Neural crest cell (in vitro differentiated cells): Measurements from ENCODE around the gene C13orf46. TPM values are rescaled to one million over a fixed set of nuclear protein-coding genes. Genes with fewer than 3 reads are reported as not detected.

ENCODE experiments used
- DNase-seq: peaks from one replicate; pipeline ENCODE4 v3.0.0; 2021; ENCODE audit warnings: low read depth, mixed read lengths, low spot score
- H3K27ac Mint-ChIP-seq: one replicate; pipeline ENCODE4 v1.8.0; 2021; ENCODE audit warnings: mild to moderate bottlenecking, mixed read lengths; ENCODE audit not compliant: unreplicated experiment
- H3K27me3 Mint-ChIP-seq: 2 replicates; pipeline ENCODE4 v1.8.0; 2021; ENCODE audit warnings: low read depth, mild to moderate bottlenecking, mixed read lengths
- H3K36me3 Mint-ChIP-seq: 2 replicates; pipeline ENCODE4 v1.8.0; 2021; ENCODE audit warnings: low read depth, mild to moderate bottlenecking, mixed read lengths
- H3K4me1 Mint-ChIP-seq: 2 replicates; pipeline ENCODE4 v1.8.0; 2021; ENCODE audit warnings: mixed read lengths
- H3K4me3 Mint-ChIP-seq: one replicate; pipeline ENCODE4 v1.8.0; 2021; ENCODE audit warnings: mild to moderate bottlenecking, mixed read lengths
- H3K9me3 Mint-ChIP-seq: 2 replicates; pipeline ENCODE4 v1.8.0; 2021; ENCODE audit warnings: mixed read lengths
- CTCF ChIP-seq: fragments of 200-600 bp; sonication (generic); conservative IDR thresholded peaks from 2 replicates; pipeline ENCODE4 v1.5.0; 2021; ENCODE audit warnings: antibody characterized with exemption, mild to moderate bottlenecking
- total RNA-seq: library from RNA; stranded (reverse); gene quantifications from 2 replicates; pipeline ENCODE4 v1.2.1, GENCODE V29; 2021

The C13orf46 gene
- total RNA-seq, 1 donor from 2014 or later: 1.9 TPM

- no peaks in the 10 kb centered on the region for H3K4me1 Mint-ChIP-seq
- peaks cover 4% of the 10 kb centered on the region for H3K36me3 Mint-ChIP-seq
- no peak for TF ChIP-seq CTCF
- no peaks in the 10 kb centered on the region for H3K27me3 Mint-ChIP-seq
- no peak overlapping the region for H3K4me3 Mint-ChIP-seq
- H3K27ac Mint-ChIP-seq: no peak overlapping the region
- DNase-seq: no peak
- peaks cover 7% of the 10 kb centered on the region for H3K9me3 Mint-ChIP-seq
These were observed 52.1 kb downstream of the C13orf46 start for GRCh38 chr13:113921763-113922162.

GRCh38 chr13:113920606-113921286, 53.1 kb downstream of the C13orf46 start:
- TF ChIP-seq CTCF: no peak
- DNase-seq: no peak
- Mint-ChIP-seq H3K27ac (no peak overlapping the region), H3K27me3 (no peaks in the 10 kb centered on the region), H3K9me3 (peaks cover 7% of the 10 kb centered on the region), H3K4me1 (no peaks in the 10 kb centered on the region), H3K36me3 (peaks cover 4% of the 10 kb centered on the region), H3K4me3 (no peak overlapping the region)

GRCh38 chr13:113919761-113920559, 53.9 kb downstream of the C13orf46 start:
- no peak overlapping the region for H3K27ac Mint-ChIP-seq
- no peak for TF ChIP-seq CTCF
- H3K9me3 Mint-ChIP-seq: peaks cover 7% of the 10 kb centered on the region
- H3K4me1 Mint-ChIP-seq: no peaks in the 10 kb centered on the region
- peaks cover 4% of the 10 kb centered on the region for H3K36me3 Mint-ChIP-seq
- no peaks in the 10 kb centered on the region for H3K27me3 Mint-ChIP-seq
- H3K4me3 Mint-ChIP-seq: no peak overlapping the region
- DNase-seq: no peak

- Mint-ChIP-seq H3K4me1 (no peaks in the 10 kb centered on the region), H3K27ac (no peak overlapping the region), H3K4me3 (no peak overlapping the region), H3K27me3 (peaks cover 2% of the 10 kb centered on the region), H3K9me3 (peaks cover 7% of the 10 kb centered on the region), H3K36me3 (peaks cover 4% of the 10 kb centered on the region)
- no peak for DNase-seq
- TF ChIP-seq CTCF: no peak
These were observed 54.7 kb downstream of the C13orf46 start for GRCh38 chr13:113918981-113919701.

- Mint-ChIP-seq H3K4me3 (no peak overlapping the region), H3K27ac (no peak overlapping the region), H3K27me3 (peaks cover 5% of the 10 kb centered on the region), H3K36me3 (peaks cover 4% of the 10 kb centered on the region), H3K9me3 (peaks cover 7% of the 10 kb centered on the region), H3K4me1 (no peaks in the 10 kb centered on the region)
- no peak for DNase-seq
- no peak for TF ChIP-seq CTCF
These were observed 55.3 kb downstream of the C13orf46 start for GRCh38 chr13:113918580-113918979.
